Cardiac muscle cell (in vitro differentiated cells and primary cell): ENCODE results near the gene GNAI1. TPM values are rescaled to one million over a fixed set of nuclear protein-coding genes. Genes with fewer than 3 reads are reported as not detected.
A peak's percentile ranks its signal among the peaks of the same experiment; 100 is the strongest.

Experiments
- DNase-seq, 2 donors: peaks; one replicate each; pipeline versions ENCODE4 v3.0.0 to v3.0.0-alpha.2; 2010 to 2017; ENCODE audit warnings: low read depth in 1 of 2, low spot score in 1 of 2
- H3K27ac ChIP-seq: fragments of 200-600 bp; sonication (generic); 2 replicates; pipeline ENCODE4 v1.5.1; 2016
- H3K27me3 ChIP-seq: fragments of 200-600 bp; sonication (generic); 2 replicates; pipeline ENCODE4 v1.6.0; 2016; ENCODE audit warnings: control low read depth
- H3K36me3 ChIP-seq: fragments of 200-600 bp; sonication (generic); 2 replicates; pipeline ENCODE4 v1.5.1; 2016; ENCODE audit warnings: control low read depth
- H3K4me1 ChIP-seq: fragments of 200-600 bp; sonication (generic); 2 replicates; pipeline ENCODE4 v1.8.1; 2017; ENCODE audit warnings: low read depth, mild to moderate bottlenecking, mixed run types
- H3K4me3 ChIP-seq: fragments of 200-600 bp; sonication (generic); 2 replicates; pipeline ENCODE4 v1.5.1; 2016; ENCODE audit warnings: mild to moderate bottlenecking
- H3K9me3 ChIP-seq: fragments of 200-600 bp; sonication (generic); 2 replicates; pipeline ENCODE4 v1.5.1; 2017; ENCODE audit warnings: low read depth, mild to moderate bottlenecking, control low read depth
- CTCF ChIP-seq: IDR thresholded peaks from 2 replicates; pipeline ENCODE4 v1.5.1; 2012; ENCODE audit warnings: low read depth, mild to moderate bottlenecking, low read length
- polyA plus RNA-seq: library from polyadenylated mRNA; unstranded; fragments of >200 nt; fragmentation: Nextera tagmentation; extraction: Ambion mirVana; gene quantifications from 2 replicates; pipeline ENCODE4 v1.2.1, GENCODE V29; 2016
- total RNA-seq: library from RNA; depleted of rRNA; stranded (reverse); fragments of >200 nt; gene quantifications from 2 replicates; pipeline ENCODE4 v1.2.3, GENCODE V29; 2016

The GNAI1 gene
- total and polyA plus RNA-seq, 2 experiments from 2014 or later, result 26.1 to 31.8 TPM

GRCh38 chr7:80139236-80139635 is 4.6 kb downstream of the GNAI1 start:
- Histone ChIP-seq H3K4me3 (no peak overlapping the region), H3K27me3 (no peaks in the 10 kb centered on the region), H3K9me3 (no peaks in the 10 kb centered on the region), H3K4me1 (no peaks in the 10 kb centered on the region), H3K27ac (no peak overlapping the region), H3K36me3 (no peaks in the 10 kb centered on the region)
- TF ChIP-seq CTCF, result no peak
- DNase-seq, result no peak

- H3K36me3 ChIP-seq, result no peaks in the 10 kb centered on the region
- H3K4me3 ChIP-seq, result no peak overlapping the region
- peaks cover 2% of the 10 kb centered on the region for H3K4me1 ChIP-seq
- TF ChIP-seq CTCF, result no peak
- H3K27me3 ChIP-seq, result no peaks in the 10 kb centered on the region
- DNase-seq, result no peak
- H3K27ac ChIP-seq, result no peak overlapping the region
- no peaks in the 10 kb centered on the region for H3K9me3 ChIP-seq
These were observed 5.8 kb downstream of the GNAI1 start for GRCh38 chr7:80140388-80140787.

GRCh38 chr7:80141376-80141775 is 6.7 kb downstream of the GNAI1 start:
- no peak overlapping the region for H3K4me3 ChIP-seq
- no peak for DNase-seq
- no peaks in the 10 kb centered on the region for H3K27me3 ChIP-seq
- TF ChIP-seq CTCF, result no peak
- H3K9me3 ChIP-seq, result no peaks in the 10 kb centered on the region
- no peaks in the 10 kb centered on the region for H3K36me3 ChIP-seq
- H3K27ac ChIP-seq, result no peak overlapping the region
- H3K4me1 ChIP-seq, result peaks cover 10% of the 10 kb centered on the region

- H3K4me3 ChIP-seq, result no peak overlapping the region
- peaks cover 11% of the 10 kb centered on the region for H3K4me1 ChIP-seq
- H3K27ac ChIP-seq, result no peak overlapping the region
- no peak for DNase-seq
- no peaks in the 10 kb centered on the region for H3K9me3 ChIP-seq
- TF ChIP-seq CTCF, result no peak
- no peaks in the 10 kb centered on the region for H3K27me3 ChIP-seq
- no peaks in the 10 kb centered on the region for H3K36me3 ChIP-seq
These were observed 8.4 kb downstream of the GNAI1 start for GRCh38 chr7:80142853-80143580.

- peak; percentile 52 to 91 for DNase-seq
- no peaks in the 10 kb centered on the region for H3K36me3 ChIP-seq
- peak overlapping the region; percentile 42 for H3K27ac ChIP-seq
- peaks cover 11% of the 10 kb centered on the region for H3K4me1 ChIP-seq
- TF ChIP-seq CTCF, result no peak
- H3K4me3 ChIP-seq, result no peak overlapping the region
- no peaks in the 10 kb centered on the region for H3K27me3 ChIP-seq
- no peaks in the 10 kb centered on the region for H3K9me3 ChIP-seq
These were observed 11.3 kb downstream of the GNAI1 start for GRCh38 chr7:80145780-80146422.
